Hematopoietic multipotent progenitor cell (in vitro differentiated cells): Measurements from ENCODE around the gene PFN2. TPM values are rescaled to one million over a fixed set of nuclear protein-coding genes. Genes with fewer than 3 reads are reported as not detected.
"Not testable (repeated sequence)": the region's sequence is repeated elsewhere in the genome, so short reads cannot be mapped to it uniquely, and the experiment has no call there.

Experiments
- DNase-seq, 3 donors: peaks; one replicate each; pipeline ENCODE4 v3.0.0-alpha.2; 2011 to 2015; ENCODE audit warnings: low read depth in 2 of 3, low spot score in 2 of 3
- total RNA-seq: library from RNA; depleted of rRNA; stranded (reverse); fragments of >200 nt; gene quantifications from one replicate; pipeline ENCODE4 v1.2.3, GENCODE V29; 2012

Gene PFN2
- total RNA-seq, 1 donor: 1.9 TPM

DNA sequence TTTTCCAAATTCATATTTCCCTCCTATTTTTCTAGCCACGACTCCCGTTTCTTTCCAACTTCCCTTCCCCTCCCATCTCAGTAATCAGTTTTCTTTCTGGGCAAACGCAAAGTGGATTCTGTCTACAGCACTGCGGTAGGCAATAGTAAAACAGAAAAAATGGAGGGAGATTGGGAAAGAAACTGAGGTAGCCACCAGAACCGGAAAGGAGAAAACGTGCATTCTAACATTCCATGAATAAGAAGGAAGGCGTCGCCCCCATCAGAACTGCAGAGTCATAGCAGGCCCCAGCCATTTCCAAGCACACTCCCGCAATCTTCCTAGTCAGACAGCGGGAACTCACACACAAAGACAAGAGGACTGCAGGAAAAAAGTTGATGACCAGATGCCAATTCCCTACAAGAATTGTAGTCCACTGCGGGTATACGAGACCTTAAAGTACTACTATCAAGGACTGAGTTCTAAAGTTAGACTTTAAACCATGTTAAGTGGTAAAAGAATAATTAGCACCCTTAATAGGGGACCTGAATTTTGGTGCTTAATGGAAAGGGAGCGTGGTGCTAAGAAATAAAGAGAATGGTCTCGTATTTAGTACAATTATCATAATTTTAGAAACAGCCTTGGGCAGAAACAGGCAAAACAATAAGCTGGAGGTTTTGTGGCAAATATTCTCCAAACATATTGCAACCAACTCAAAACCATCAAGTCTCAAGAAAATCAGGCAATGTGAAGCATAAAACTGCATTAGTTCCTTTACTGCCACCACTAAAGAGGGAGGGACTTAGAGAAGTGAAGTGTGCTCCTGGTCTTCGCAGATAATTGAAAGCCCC is 1.4 kb downstream of the PFN2 start:
- no peak for DNase-seq

DNA sequence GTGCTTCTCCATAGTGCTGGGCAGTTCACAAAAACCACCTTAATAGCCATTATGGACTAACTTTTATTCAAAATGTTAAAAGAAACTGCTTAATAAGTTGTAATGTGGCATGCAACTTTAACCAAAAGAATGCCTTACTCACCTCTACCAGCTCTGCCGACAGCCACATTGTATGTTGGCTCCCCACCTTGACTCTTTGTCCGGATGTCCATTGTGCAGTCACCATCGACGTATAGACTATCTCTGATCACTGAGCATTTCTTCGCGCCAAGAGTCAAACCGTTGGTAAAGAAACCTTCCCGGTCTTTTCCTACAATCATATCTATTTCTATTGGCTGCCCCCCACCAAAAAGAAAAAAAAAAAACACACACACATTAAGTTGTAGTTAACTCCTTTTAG is 2.5 kb downstream of the PFN2 start:
- no peak for DNase-seq

DNA sequence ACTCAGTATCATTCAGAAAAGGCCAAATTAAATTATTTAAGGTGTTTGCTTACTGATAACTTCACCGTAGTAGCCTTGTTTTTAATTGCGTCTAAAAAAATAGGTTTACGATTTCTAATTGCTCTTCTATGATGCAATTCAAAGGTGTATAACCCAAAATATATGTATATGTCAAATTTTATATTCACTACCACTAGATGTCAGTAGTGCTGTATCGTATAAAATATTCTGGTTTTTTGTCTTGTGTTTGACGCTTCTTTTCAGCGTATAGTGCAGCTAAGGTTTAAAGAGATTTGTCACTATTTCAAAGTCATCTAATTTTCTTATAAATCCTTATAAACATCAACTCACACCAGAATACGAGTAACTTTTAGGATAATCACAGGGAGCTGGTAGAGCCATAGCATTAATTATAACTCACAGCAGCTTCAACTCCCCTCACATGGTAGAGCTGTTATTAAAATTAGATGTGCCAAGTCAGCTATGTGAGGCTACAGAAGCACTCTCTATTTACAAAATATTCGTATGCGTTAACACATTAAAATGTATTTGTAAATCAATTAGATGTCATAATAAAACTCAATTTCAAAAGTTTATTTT is 3.5 kb downstream of the PFN2 start:
- peak; percentile 16 to 81 (median 35) for DNase-seq

DNA sequence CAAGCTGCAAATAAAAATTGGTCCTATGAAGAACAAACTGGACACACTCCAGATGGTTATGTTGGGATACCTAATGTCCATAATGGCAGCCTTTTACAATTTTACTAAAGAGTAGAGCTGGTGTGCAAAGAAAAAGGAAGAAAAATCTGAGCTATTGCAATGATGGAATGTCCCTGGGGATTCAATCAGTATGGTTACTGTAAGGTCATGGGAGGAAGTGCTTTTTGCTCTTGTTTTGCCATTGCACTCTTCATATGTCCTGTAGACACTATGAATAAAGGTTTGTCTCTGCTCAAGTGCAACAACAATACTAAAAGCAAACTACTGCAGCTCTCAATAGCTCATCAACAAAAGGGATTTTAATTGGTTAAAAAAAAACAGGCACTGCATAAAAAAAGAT is 5.4 kb downstream of the PFN2 start:
- DNase-seq: no peak

DNA sequence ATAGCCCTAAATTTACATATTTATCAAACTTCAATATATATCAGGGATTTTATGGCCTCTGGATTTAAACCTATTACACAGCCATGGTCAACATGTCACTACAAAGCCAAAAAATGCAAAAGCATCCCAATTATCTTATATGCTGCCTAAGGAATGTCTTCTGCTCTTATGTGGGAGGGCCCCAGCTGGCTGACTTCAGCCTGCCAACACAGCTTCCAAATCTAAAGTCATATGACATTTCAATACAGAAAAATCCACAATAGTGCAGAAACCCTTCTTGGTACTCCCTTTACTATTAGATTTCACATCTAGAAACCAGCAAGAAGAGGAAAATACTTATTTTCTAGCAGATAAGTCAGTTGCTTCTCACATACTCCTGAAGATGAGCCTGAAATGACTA is 6.4 kb downstream of the PFN2 start:
- DNase-seq: no peak

DNA sequence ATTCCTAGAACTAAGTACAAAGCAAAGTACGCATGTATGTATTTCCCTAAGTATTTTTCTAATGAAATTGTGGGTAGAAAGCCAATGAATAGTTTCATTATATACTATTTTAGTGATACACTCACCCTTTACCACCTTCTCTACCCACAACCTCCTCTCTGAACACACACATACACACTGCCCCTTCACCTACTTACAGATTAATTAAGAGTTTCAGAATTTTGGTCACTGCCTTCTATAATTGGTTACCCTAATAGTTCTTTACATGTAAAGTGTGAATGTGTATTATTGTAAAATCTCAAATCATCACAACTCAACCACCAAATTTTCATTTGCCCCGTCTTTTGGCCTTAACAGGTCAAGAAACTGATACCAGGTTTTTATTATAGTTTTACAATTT is 7.2 kb downstream of the PFN2 start:
- no peak for DNase-seq

DNA sequence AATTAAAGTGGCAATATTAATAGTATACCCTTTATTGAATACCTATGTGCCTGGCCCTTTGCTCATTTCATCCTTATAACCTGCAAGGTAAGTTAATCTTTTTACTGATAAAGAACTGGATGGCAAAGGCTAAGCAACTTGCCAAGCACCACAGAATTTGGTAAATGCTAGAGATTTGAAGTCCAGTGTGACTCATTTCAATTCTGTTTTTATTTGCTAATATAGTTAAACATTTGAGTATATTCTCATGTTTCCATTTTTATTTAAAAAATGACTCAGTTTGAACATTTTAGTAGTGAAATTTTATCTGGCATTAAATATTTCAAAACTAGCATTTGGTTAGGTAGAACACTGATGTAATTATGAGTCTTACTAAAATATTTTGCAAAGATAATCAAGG is 11.3 kb downstream of the PFN2 start:
- no peak for DNase-seq

DNA sequence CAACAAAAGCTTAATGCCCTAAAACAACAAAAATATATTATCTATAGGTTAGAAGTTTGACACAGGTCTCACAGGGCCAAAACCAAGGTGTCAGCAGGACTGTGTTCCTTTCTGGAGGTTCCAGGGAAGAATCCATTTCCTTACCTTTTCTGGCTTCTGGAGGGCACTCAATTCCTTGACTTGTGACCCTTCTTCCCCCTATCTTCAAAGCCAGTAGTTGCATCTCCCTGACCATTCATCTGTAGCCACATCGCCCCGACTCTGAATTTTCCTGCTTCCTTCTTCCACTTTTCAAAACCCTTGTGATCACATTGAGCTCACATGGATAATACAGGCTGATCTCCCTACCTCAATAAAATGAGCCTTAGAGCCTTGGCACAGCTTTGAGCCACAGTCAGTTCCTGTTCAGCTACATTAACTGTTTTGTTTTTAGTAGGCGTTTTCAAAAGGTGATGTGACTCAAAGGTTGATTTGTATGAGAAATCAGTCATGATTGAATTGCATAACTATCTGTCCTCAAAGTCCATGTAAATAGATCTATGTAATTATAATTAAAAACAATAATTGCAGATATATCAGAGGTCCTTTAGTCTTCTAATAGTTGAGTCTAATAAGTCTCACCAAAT is 12.4 kb downstream of the PFN2 start:
- no peak for DNase-seq

DNA sequence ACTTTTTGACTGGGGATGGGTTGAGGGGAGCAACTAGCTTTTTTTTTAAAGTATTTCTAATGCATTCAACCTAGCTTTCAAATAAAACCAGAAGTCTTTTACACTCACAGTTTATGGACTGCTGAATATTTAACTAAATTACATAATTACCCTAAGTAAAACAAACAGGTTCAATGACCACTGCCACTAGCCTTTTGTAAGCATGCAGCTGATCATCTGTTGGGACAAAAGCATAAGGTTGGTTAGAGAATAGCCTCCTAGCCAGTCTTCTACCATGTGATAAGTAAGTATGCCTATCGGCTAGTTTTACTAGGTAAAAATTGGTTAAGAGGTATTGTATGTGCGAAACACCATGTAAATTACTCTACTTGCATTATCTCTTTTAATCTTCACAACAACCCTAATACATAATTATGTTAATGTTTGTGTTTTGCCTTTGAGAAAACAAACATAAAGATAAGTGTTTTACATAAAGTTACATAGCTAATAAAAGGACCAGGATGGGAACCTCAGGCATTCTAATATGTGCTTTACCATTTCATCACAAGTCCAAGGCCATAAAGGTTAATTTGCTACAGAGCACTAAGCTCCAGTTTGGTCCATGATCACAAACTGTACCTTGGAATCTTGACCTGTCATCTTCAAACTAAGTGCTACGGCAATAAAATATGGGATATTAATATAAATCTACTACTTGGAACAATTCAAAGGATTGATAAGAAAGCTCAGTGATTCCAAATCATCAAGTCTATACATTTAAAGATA is 13.2 kb downstream of the PFN2 start:
- DNase-seq: no peak

DNA sequence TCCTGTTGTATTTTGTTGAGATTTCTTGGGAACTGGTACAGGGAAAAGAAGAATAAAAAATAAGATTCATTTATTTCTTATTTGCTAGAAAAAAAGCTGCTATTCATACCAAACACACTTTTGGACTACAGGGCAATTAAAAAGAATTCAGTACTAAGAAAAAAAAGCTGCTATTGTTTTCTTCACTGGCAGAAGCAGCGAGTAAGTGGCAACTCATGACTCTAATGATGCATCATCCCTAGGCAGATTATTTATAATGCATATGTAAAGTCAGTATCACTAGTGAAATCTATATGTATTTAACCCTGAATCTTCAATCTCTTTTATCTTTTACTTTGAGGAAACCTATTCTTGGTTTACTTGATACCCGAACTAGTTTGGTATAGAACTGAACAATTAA is 15.2 kb downstream of the PFN2 start:
- no peak for DNase-seq

DNA sequence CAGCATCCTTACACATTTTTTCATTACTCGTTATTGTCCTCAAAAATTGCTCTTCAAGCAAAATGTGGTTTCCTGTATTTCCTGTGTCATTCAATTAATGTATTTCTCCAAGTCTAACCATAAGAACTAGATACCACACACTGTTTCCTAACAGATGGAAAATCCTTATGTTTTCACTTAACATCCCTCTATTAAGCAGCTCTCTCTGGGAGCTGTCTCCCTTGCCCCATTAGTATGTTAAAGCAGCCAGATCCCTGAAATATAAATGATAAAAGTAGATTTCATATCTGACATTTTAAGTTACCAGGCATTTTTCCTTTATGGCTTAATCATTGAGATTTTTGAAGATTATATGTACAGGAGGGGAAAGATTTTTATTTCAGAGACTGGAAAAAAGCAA is 15.9 kb downstream of the PFN2 start:
- DNase-seq: no peak

DNA sequence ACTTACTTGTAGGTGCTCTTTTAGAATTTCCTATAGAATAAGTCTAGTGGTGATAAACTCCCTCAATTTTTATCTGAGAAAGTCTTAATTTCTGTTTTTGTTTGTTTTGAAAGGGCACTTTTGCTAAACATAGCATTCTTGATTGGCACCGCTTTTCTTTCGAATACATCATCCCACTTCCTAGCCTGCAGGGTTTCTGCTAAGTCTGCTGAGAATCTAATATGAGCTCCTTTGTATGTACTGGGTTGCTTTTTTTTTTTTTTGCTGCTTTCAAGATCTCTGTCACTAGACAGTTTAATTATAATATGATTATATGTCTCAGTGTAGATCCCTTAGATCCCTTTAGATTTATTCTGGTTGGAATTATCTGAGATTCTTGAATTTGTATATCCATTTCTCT is 21.5 kb downstream of the PFN2 start:
- no peak for DNase-seq

DNA sequence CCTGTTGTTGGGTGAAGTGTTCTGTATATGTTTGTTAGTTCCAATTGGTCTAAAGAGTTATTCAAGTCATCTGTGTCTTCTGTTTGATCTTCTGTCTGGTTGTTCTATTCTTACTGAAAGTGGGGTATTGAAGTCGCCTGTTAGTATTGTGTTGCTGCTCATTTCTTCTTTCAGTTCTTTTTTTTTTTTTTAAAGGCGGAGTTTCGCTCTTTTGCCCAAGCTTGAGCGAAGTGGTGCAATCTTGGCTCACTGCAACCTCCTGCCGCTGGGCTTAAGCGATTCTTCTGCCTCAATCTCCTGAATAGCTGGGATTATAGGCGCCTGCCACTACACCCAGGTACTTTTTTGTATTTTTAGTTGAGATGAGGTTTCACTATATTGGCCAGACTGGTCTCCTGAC is 23.5 kb downstream of the PFN2 start:
- no peak for DNase-seq

DNA sequence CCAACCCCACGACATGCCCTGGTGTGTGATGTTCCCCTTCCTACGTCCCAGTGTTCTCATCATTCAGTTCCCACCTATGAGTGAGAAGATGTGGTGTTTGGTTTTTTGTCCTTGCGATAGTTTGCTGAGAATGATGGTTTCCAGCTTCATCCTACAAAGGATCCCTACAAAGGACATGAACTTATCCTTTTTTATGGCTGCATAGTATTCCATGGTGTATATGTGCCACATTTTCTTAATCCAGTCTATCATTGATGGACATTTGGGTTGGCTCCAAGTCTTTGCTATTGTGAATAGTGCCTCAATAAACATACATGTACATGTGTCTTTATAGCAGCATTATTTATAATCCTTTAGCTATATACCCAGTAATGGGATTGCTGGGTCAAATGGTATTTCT is 26.7 kb downstream of the PFN2 start:
- DNase-seq: not testable (repeated sequence)

DNA sequence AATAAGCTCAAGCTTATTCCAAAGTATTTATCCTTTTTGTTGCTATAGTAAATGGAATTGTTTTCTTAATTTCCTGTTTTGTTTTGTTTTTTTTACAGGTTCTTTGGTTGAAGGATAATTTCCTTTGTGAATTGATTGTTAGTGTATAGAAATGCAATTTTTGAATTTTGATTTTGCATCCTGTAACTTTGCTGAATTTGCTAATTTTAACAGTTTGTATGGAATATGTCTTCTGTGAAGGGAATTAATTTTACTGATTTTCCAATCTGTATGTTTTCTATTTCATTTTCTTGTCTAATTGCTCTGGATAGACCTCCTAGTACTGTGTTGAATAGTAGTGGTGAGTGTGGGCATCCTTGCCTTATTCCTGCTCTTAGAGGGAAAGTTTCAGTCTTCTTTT is 28.3 kb downstream of the PFN2 start:
- DNase-seq: no peak

DNA sequence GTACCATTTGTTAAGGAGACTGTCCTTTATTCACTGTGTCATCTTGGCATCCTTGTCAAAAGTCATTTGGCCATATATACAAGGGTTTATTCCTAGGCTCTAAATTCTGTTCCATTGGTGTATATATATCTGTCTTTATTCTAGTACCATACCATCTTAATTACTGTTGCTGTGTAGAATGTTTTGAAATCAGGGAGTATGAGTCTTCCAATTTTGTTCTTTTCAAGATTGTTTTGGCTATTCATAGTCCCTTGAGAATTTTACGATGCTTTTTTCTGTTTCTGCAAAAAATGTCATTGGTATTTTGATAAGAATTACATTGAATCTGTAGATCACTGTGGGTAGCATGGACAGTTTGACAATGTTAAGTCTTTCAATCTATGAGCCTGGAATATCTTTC is 28.7 kb downstream of the PFN2 start:
- no peak for DNase-seq

DNA sequence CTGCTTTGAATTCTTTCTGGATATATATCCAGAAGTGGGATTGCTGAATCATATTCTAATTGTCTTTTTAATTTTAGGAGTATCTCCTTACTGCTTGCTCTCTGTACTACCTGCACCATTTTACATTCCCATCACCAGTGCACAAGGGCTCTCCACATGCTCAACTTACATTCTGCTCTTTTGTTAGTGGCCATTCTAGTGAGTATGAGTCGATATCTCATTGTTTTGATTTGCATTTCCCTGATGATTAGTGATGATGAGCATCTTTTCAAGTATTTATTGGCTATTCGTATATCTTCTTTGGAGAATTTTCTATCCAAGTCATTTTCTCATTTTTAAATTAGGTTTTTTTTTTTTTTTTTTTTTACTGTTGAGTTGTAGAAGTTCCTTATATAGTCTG is 29.5 kb downstream of the PFN2 start:
- no peak for DNase-seq

DNA sequence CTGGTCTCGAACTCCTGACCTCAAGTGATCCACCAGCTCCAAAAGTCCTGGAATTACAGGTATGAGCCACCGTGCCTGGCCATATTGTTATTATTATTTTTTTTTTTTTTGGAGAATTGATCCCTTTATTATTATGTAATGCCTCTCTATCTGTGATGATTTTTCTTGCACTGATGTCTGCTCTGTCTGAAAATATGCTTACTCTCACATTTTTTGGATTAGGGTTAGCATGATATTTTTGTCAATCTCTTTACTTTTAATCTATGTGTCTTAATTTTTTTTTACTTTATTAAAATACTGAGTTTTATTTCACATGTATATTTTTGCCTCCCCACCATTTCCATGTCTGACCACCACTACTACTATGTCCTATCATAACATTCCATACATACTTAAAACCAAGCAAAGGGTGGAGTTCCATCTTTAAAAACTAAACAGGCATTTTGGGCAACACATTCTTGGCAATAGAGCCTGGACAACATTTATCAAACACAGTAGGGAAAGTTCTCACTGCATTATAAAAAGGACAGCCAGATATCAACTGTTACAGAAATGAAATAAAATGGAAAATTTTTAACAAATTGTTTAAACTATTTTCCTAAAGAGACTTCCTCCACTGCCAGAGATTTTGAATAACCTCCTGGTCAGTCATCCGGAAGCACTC is 32.2 kb downstream of the PFN2 start:
- not testable (repeated sequence) for DNase-seq

DNA sequence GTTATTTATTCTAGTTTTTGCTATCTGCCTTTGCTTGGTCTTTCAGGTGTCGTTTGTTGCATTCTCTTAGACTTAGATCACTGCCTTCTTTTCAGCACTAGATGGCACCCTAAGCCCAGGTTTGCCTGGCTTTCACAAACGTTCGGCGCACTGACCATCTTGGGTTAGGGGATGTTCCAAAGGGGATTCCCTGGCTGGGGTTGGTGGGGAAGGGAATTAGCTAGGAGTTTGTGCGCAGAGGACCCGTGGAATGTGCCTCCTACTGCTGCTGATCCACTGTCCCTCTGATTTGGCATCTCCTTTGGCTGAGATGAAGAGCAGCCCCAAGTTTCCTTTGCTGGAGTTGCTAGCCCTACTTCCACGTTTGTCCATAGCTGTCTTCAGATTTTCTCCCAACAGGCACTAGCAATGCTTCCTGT is 33.9 kb downstream of the PFN2 start:
- DNase-seq: peak in 2 of 3 donors; percentile 4

DNA sequence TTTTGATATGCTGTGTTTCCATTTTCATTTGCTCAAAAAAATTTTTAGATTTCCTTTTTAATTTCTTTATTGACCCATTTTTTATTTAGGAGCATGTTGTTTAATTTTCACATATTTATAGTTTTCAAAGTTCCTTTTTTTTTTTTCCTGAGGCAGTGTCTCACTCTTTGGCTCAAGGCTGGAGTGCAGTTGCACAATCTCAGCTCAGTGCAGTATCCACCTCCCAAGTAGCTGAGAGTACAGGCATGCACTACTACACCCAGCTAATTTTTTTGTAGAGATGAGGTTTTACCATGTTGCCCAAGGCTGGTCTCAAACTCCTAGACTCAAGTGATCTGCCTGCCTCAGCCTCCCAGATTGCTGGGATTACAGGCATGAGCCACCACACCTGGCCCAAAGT is 36.2 kb downstream of the PFN2 start:
- no peak for DNase-seq

DNA sequence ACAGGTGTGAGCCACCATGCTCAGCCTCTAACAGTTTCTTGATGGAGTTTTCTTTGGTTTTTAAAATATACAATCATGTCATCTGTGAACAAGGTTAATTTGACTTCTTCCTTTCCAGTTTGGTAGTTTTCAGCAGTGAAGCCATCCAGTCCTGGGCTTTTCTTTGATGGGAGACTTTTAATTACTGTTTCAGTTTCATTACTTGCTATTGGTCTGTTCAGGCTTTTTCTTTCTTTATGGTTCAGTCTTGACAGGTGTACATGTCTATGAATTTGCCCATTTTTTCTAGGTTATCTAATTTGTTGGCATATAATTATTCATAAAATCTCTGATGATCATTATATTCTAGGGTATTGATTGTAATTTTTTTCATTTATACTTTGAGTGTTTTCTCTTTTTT is 36.8 kb downstream of the PFN2 start:
- no peak for DNase-seq
